Esophagus squamous epithelium (tissue), 4 donors: ENCODE data around the gene PRKAR1B.

ENCODE experiments used
- CTCF ChIP-seq, 6 experiments: fragments of 450-650 bp in 4 of 6; fragments of 200-600 bp in 2 of 6; sonication (generic) in 2 of 6; IDR thresholded peaks; one replicate each; pipeline ENCODE4 v1.5.1; 2016 to 2019; ENCODE audit warnings: antibody characterized with exemption in 6 of 6, mild to moderate bottlenecking in 4 of 6, moderate library complexity in 4 of 6
- POLR2A ChIP-seq, 4 donors: fragments of 450-650 bp; IDR thresholded peaks; one replicate each; pipeline ENCODE4 v1.6.1; 2017; ENCODE audit warnings: antibody characterized with exemption in 4 of 4, mild to moderate bottlenecking in 4 of 4, moderate library complexity in 3 of 4

GRCh38 chr7:603152-603951, 123.7 kb downstream of the PRKAR1B start:
- TF ChIP-seq CTCF (IDR thresholded peaks at IDR 0.05) (no peak), POLR2A (IDR thresholded peaks at IDR 0.05) (no peak)
